Spinal cord (tissue), 10 donors: ENCODE data around the gene CEP85. TPM values are rescaled to one million over a fixed set of nuclear protein-coding genes. Genes with fewer than 3 reads are reported as not detected.

Experiments
- DNase-seq, 6 donors: peaks; one replicate each; pipeline versions ENCODE4 v3.0.0 to v3.0.0-alpha.2; 2013 to 2015; ENCODE audit warnings: low spot score in 6 of 6, low read depth in 4 of 6
- H3K27ac ChIP-seq: one replicate; pipeline ENCODE4 v1.5.1; 2013; ENCODE audit warnings: low read depth, low read length, control low read depth
- H3K27me3 ChIP-seq: one replicate; pipeline ENCODE4 v1.6.1; 2013; ENCODE audit warnings: low read length; ENCODE audit not compliant: control insufficient read depth, insufficient read depth
- H3K36me3 ChIP-seq: one replicate; pipeline ENCODE4 v1.6.1; 2013; ENCODE audit warnings: low read length; ENCODE audit not compliant: control insufficient read depth, insufficient read depth
- H3K4me1 ChIP-seq: one replicate; pipeline ENCODE4 v1.6.1; 2013; ENCODE audit warnings: low read length; ENCODE audit not compliant: control insufficient read depth, insufficient read depth
- H3K4me3 ChIP-seq: one replicate; pipeline ENCODE4 v1.5.1; 2013; ENCODE audit warnings: low read depth, low read length, control low read depth
- H3K9me3 ChIP-seq: one replicate; pipeline ENCODE4 v1.6.1; 2013; ENCODE audit warnings: low read length; ENCODE audit not compliant: control insufficient read depth, insufficient read depth
- WGBS: methylation state at CpG from one replicate; pipeline ENCODE4 v1.1.5; 2013; ENCODE audit warnings: missing lambda C conversion rate; ENCODE audit not compliant: insufficient coverage; 5-methylcytosine and 5-hydroxymethylcytosine counted together
- polyA plus RNA-seq, 2 donors: library from polyadenylated mRNA; unstranded; fragments of 120-200 nt; gene quantifications; one replicate each; pipeline ENCODE4 v1.2.1, GENCODE V29; 2013; ENCODE audit not compliant: insufficient read length in 2 of 2
- total RNA-seq, 2 donors: library from RNA; depleted of rRNA in 1 of 2; stranded (reverse); fragments of 120-200 nt in 1 of 2; fragments of >200 nt in 1 of 2; gene quantifications; one replicate each; pipeline versions ENCODE4 v1.2.3 to v1.2.4, GENCODE V29; 2013 to 2014
- donor health status: healthy.

CEP85 gene
- total and polyA plus RNA-seq, 4 donors = 14.7 to 20.3 (median 16.7) TPM

DNA sequence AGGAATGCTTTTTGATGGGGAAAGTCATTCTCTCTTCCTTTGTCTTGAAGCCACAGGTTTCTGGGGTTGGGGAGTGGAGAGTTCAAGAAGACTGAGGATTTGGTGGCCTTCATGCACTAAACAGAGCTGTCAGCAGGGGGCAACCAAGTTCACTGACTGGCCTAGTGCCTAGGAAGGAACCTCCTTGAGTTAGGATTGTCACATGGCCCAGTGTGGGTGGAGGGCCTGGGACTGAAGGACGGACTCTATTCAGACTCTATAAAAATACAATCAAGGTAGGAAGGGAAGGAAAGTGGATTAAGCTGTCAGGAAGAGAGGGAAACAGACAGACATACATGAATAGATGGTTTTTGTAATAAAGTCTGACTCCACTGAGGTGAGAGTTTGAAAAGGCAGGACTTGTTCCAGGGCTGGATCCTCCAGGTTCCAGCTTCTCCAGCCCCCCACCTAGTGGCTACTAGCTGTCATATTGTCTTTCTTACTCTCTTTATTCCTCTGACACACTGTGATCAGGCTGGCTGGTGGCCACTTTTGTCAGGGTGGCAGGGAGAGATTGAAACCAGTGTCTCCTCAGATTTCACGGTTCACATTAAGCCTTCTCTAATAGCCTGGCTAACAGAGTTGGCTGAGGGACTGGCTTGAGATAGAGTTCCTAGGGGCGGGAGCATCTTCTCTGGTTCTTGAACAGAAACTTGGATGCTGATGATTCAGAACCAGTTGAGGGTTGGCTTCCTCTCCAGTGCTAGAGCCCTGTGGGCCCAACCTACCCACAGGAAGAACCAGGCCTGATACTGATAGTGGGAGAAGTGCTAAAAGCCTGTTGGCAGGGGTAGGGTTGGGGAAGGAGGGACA lies 41.8 kb downstream of the CEP85 start:
- Histone ChIP-seq H3K27me3 (no peaks in the 10 kb centered on the region), H3K36me3 (peaks cover 41% of the 10 kb centered on the region), H3K4me1 (peaks cover 37% of the 10 kb centered on the region), H3K4me3 (no peak overlapping the region), H3K9me3 (no peaks in the 10 kb centered on the region), H3K27ac (peak overlapping the region; percentile 69)
- DNase-seq = peak; percentile 47 to 88 (median 58)
- WGBS = no CpG with 5 or more reads among the region's 3 CpGs

DNA sequence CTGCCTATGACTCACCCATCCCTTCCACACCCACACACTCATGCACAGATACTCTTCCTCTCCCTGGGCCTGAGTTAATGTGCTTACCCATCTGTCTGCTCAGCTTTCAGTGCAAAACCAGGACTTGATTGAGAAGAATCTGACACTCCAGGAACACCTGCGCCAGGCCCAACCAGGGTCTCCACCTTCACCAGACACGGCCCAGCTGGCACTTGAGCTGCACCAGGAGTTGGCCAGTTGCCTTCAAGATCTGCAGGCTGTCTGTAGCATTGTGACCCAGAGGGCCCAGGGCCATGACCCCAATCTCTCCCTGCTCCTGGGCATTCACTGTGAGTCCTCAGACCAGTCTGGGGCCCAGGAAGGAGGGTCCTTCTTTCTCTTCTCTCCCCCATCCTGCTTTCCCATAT lies 42.4 kb downstream of the CEP85 start:
- H3K4me3 ChIP-seq = no peak overlapping the region
- H3K27ac ChIP-seq = peak overlapping the region; percentile 69
- H3K9me3 ChIP-seq = no peaks in the 10 kb centered on the region
- H3K4me1 ChIP-seq = peaks cover 43% of the 10 kb centered on the region
- no peaks in the 10 kb centered on the region for H3K27me3 ChIP-seq
- H3K36me3 ChIP-seq = peaks cover 42% of the 10 kb centered on the region
- no peak for DNase-seq
- 88% methylated on average over 2 of the region's 2 CpGs for WGBS

DNA sequence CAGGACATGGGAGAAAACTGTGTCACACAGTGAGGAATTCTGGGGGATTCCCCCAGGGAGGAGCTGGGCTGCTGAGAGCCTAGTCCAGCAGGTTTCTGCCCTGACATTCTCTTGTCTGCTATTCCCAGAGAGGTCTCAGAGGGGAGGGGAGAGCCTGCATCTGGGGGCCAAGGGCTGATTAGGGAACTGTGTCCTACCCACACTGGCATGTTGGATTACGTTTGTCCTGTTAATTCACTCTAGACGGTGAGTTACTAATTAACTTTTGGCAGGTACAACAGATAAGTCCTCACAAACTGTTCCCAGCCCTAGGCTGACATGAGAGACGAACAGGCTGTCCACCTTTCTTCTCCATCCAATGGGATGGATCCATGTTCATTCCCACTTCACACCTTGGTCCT lies 43.3 kb downstream of the CEP85 start:
- Histone ChIP-seq H3K4me1 (peaks cover 51% of the 10 kb centered on the region), H3K36me3 (peaks cover 46% of the 10 kb centered on the region), H3K27ac (no peak overlapping the region), H3K27me3 (no peaks in the 10 kb centered on the region), H3K9me3 (no peaks in the 10 kb centered on the region), H3K4me3 (no peak overlapping the region)
- DNase-seq = no peak
- 100% methylated on average over 3 of the region's 3 CpGs for WGBS

DNA sequence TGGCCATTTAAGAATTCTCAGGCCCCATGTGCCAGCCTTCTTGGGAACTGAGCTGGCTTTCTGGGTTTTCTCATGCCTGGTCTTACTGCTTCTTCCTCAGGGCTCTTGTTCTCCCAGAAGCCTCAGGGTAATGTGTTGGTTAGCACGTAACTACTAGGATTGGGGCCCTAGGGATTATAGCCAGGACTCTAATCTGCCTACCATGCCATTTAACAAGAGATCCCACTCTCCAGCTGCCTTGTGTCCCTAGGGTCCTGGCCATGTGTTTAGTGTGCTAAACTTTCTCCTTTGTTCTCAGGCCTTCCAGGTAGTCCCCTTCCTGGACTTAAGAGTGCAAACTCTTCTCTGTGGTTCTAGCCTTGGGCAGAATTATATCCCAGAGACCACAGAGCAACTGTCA lies 43.7 kb downstream of the CEP85 start:
- Histone ChIP-seq H3K27ac (peak overlapping the region; percentile 94), H3K27me3 (no peaks in the 10 kb centered on the region), H3K4me1 (peaks cover 56% of the 10 kb centered on the region), H3K4me3 (no peak overlapping the region), H3K9me3 (no peaks in the 10 kb centered on the region), H3K36me3 (peaks cover 49% of the 10 kb centered on the region)
- no CpG with 5 or more reads among the region's 1 CpG for WGBS
- DNase-seq = no peak

DNA sequence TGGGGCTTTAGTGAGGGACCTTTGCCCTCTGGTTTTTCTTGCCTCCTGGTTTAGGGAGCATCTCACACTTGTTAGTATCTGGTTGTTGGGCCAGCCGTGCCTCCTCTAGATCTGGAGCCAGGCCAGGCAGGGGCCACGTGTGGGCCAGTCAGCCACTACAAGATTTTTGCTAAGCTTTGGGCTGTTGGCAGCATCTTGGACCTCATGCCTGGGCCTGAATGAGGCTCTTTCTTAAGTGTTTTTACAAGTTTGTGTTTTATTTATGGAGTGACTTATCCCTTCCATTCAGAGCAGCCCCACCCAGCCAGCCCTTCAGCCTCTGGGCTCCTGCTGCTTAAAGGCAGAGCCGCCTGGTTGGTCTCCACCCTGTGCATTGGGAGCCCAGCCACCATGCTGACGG lies 44.3 kb downstream of the CEP85 start:
- peaks cover 57% of the 10 kb centered on the region for H3K4me1 ChIP-seq
- no peaks in the 10 kb centered on the region for H3K27me3 ChIP-seq
- H3K9me3 ChIP-seq = no peaks in the 10 kb centered on the region
- peak overlapping the region; percentile 94 for H3K27ac ChIP-seq
- H3K4me3 ChIP-seq = no peak overlapping the region
- DNase-seq = peak in 1 of 6 donors; percentile 57
- WGBS = 40% methylated on average over 2 of the region's 4 CpGs
- peaks cover 50% of the 10 kb centered on the region for H3K36me3 ChIP-seq

DNA sequence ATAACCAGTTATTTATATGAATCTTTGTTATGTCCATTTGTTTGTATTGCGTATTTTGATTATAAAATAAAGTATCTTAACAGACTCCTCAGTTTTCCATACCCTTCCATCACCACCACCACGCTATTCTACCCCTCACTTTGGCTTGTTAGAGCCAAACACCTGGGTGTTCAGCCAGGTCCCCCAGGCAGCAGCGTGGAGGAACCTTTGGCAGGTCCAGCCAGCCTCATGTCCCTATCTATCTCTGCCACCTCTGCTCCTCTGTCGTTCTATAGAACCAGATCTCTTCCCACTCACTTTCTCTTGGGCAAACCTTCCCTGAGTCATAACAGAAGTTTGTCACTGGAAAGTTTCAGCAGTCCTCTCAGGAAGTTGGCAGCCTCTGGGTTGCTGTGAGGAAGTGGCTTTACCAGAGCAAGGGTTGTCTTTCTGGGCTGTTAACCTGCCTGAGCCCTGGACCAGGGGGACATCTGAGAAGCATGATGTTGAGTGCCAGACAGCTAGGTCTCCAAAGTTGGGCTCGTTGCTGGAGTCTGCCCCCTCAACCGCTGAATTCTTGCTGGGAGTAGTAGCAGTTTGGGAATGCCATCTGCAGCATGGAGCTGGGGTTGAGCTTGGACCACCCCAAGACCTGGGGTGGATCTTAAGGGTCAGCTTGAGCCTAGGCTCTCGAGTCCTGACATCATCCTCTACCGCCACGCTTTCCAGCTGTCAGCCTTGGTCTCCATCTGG lies 44.9 kb downstream of the CEP85 start:
- peak overlapping the region; percentile 94 for H3K27ac ChIP-seq
- 76% methylated on average over 5 of the region's 9 CpGs for WGBS
- peak overlapping the region; percentile 73 for H3K4me3 ChIP-seq
- H3K4me1 ChIP-seq = peaks cover 57% of the 10 kb centered on the region
- no peaks in the 10 kb centered on the region for H3K27me3 ChIP-seq
- H3K9me3 ChIP-seq = no peaks in the 10 kb centered on the region
- H3K36me3 ChIP-seq = peaks cover 55% of the 10 kb centered on the region
- no peak for DNase-seq

DNA sequence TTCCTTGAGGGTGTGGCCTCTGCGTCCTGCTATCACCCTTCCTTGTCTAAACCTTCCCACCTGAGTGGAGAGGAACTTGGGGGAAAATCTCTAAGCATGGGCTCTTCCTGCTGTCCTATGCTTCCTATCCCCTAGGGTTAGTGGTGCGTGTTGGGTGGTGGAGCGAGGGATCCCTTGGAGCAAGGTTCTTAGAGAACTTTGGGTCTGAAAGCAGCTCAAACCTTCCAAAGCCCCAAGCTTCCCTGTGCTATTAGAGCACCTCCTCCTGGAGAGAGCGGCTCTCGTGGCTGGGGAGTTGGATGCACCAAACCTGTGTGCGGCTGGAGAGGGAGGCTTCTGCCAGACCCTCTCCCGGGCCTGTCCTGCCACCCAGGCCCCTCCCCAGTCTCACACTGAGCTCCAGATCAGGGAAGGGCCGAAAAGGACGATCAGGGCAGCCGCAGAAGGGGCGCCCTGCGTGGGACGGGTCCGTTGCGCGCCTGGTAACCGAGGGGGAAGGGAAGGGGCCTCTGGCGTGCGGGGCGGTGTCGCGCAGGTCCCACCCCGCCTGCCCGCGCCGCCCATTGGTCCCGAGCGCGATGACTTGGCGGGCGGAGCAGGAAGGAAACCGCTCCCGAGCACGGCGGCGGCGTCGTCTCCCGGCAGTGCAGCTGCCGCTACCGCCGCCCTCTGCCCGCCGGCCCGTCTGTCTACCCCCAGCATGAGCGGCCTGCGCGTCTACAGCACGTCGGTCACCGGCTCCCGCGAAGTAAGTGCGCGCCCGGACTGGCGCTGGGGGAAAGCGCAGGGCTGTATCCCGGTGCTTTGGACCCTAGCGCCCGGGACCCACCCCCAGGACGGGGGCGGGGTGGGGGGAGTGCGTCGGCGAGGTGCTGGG lies 45.7 kb downstream of the CEP85 start, which contains the start of gene SH3BGRL3:
Gene SH3BGRL3 (plus strand): TSS at position 631 of the 877 bp plus-strand sequence. CDS start 70 bp downstream, at position 701.
- no peaks in the 10 kb centered on the region for H3K9me3 ChIP-seq
- under 1% methylated on average over 63 of the region's 66 CpGs for WGBS
- H3K4me1 ChIP-seq = peaks cover 57% of the 10 kb centered on the region
- H3K36me3 ChIP-seq = peaks cover 62% of the 10 kb centered on the region
- peak within 1 kb of the TSS; percentile 94 for H3K27ac ChIP-seq
- H3K27me3 ChIP-seq = no peaks in the 10 kb centered on the region
- peak; percentile 53 to 94 (median 71) for DNase-seq
- peak within 1 kb of the TSS; percentile 73 for H3K4me3 ChIP-seq

DNA sequence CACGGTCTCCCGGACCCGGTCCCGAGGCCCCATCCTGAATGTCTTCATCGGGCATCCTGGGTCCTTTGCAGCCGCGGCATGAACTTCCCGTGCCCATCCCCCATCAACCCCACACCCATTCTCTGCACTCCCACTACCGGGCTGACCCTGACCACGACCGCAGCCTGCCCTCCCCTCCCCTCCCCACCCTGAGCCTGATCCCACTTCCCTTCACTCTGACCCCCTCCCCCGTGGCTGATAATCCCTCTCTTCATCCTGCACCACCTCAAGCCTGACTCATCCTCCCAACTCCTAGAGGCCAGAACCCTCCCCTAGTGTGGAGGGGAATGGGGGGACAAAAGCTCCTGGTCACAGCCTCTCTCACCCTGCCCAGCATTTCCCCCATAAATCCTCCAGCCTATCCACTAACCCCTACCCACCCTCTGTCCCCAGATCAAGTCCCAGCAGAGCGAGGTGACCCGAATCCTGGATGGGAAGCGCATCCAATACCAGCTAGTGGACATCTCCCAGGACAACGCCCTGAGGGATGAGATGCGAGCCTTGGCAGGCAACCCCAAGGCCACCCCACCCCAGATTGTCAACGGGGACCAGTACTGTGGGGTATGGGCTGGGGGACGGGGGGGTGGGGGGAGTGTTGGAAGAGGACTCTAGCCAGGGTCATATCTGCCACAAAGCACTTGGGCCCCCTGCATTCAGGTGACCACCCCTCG lies 46.5 kb downstream of the CEP85 start:
- Histone ChIP-seq H3K27ac (peak overlapping the region; percentile 94), H3K9me3 (no peaks in the 10 kb centered on the region), H3K4me1 (peaks cover 62% of the 10 kb centered on the region), H3K27me3 (no peaks in the 10 kb centered on the region), H3K36me3 (peaks cover 63% of the 10 kb centered on the region), H3K4me3 (peak overlapping the region; percentile 73)
- 8% methylated on average over 12 of the region's 20 CpGs for WGBS
- DNase-seq = no peak
